WERI-Rb-1 (cell line): ENCODE measurements around the gene NEK6.

Experiments used
- DNase-seq: peaks from one replicate; pipeline ENCODE4 v3.0.0-alpha.2; 2020
- H3K27ac ChIP-seq: fragments of 250-450 bp; sonication (Bioruptor Pico); 2 replicates; pipeline ENCODE4 v1.5.1; 2020; ENCODE audit warnings: mild to moderate bottlenecking, moderate library complexity
- H3K27me3 ChIP-seq: fragments of 250-450 bp; sonication (Bioruptor Pico); 2 replicates; pipeline ENCODE4 v1.5.1; 2021; ENCODE audit warnings: mild to moderate bottlenecking, low read depth, moderate library complexity; ENCODE audit not compliant: insufficient read depth, severe bottlenecking
- H3K36me3 ChIP-seq: fragments of 250-450 bp; sonication (Bioruptor Pico); 2 replicates; pipeline ENCODE4 v1.5.1; 2020; ENCODE audit warnings: mild to moderate bottlenecking, moderate library complexity
- H3K4me3 ChIP-seq: 2 replicates; pipeline ENCODE4 v1.5.1; 2011; ENCODE audit warnings: low read depth, mild to moderate bottlenecking, control low read depth, low read length
- H3K9me3 ChIP-seq: fragments of 250-450 bp; sonication (Bioruptor Pico); 2 replicates; pipeline ENCODE4 v1.5.1; 2021; ENCODE audit warnings: mild to moderate bottlenecking, moderate library complexity; ENCODE audit not compliant: severe bottlenecking
- TF ChIP-seq, protein P1 (sequence below): IDR thresholded peaks from 2 replicates; pipeline ENCODE4 v1.5.1; 2011; ENCODE audit warnings: low read depth, mild to moderate bottlenecking, control low read depth, inconsistent platforms, low read length

NEK6 gene

DNA sequence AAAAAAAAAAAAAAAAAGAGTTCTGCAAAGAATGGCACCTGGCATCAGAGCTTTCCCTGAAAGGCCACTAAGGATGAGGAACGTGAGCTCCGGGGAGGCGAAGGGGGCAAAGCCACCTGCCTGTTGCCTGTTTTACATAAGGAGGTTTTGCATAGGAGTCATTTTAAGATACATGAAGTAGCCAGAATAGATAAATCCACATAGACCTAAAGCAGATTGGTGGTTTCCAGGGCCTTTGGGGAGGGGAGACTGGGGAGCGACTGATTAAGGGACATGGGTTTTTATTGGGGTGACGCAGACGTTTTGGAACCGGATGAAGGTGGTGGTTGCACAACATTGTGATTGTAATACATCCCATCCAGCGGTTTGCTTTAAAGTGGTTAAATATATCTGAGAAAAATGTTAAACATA, 7.1 kb downstream of the NEK6 start:
- H3K27me3 ChIP-seq, result no peaks in the 10 kb centered on the region
- H3K27ac ChIP-seq, result no peak overlapping the region
- TF ChIP-seq, protein P1, sequence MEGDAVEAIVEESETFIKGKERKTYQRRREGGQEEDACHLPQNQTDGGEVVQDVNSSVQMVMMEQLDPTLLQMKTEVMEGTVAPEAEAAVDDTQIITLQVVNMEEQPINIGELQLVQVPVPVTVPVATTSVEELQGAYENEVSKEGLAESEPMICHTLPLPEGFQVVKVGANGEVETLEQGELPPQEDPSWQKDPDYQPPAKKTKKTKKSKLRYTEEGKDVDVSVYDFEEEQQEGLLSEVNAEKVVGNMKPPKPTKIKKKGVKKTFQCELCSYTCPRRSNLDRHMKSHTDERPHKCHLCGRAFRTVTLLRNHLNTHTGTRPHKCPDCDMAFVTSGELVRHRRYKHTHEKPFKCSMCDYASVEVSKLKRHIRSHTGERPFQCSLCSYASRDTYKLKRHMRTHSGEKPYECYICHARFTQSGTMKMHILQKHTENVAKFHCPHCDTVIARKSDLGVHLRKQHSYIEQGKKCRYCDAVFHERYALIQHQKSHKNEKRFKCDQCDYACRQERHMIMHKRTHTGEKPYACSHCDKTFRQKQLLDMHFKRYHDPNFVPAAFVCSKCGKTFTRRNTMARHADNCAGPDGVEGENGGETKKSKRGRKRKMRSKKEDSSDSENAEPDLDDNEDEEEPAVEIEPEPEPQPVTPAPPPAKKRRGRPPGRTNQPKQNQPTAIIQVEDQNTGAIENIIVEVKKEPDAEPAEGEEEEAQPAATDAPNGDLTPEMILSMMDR, result no peak
- no peak overlapping the region for H3K4me3 ChIP-seq
- H3K9me3 ChIP-seq, result no peaks in the 10 kb centered on the region
- no peaks in the 10 kb centered on the region for H3K36me3 ChIP-seq
- no peak for DNase-seq

DNA sequence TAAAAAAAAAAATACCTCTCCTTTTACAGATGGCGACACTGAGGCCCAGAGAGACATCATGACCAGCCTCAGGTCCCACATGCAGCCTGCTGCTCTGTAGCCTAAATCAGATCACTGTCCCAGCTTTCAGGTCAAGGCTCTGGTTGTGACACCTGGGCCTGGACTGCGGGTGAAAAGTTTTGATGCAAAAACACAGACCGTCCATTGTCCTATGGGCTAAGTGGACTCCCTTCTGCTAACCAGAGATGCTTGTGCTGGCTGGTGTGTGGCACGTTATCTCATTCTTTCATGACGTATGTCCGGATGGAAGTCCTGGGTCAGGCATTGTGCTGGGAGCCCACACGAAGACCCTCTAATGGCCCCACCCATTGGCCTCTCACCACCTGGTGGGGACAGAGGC, 7.8 kb downstream of the NEK6 start:
- TF ChIP-seq, protein P1, result no peak
- H3K4me3 ChIP-seq, result no peak overlapping the region
- no peaks in the 10 kb centered on the region for H3K27me3 ChIP-seq
- DNase-seq, result no peak
- no peak overlapping the region for H3K27ac ChIP-seq
- no peaks in the 10 kb centered on the region for H3K36me3 ChIP-seq
- no peaks in the 10 kb centered on the region for H3K9me3 ChIP-seq

DNA sequence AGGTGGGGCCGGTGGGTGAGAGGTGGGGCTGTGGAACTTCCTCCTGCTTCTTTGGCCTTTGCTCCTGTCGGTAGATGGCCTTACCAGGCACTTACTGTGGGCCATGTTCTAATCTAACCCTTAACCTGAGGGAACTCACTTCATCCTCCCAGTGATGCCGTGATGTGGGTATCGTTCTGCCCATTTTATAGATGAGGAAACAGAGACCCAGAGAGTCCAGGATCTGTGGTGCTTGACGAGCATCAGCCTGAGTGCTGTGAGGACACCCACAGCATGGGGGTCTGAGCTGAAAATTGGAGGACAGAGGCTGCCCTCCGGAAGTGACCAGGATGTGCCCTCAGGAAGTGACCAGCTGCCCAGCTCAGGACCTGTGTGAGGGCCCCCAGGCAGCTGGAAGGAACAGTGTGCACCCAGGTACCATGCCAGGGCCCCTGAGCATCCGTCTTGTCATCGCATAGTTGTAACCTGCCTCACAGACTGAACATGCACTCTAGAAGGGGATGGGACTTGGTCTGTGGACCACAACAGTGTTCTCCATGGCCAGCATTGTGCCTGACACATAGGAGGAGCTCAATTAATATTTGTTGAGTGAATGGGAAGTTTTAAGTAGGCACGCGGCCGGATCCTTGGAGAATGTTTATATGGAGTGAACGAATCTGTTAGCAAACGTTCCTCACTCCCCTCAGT, 8.5 kb downstream of the NEK6 start:
- Histone ChIP-seq H3K4me3 (no peak overlapping the region), H3K36me3 (no peaks in the 10 kb centered on the region), H3K27me3 (no peaks in the 10 kb centered on the region), H3K27ac (no peak overlapping the region), H3K9me3 (no peaks in the 10 kb centered on the region)
- DNase-seq, result no peak
- TF ChIP-seq, protein P1, result no peak

DNA sequence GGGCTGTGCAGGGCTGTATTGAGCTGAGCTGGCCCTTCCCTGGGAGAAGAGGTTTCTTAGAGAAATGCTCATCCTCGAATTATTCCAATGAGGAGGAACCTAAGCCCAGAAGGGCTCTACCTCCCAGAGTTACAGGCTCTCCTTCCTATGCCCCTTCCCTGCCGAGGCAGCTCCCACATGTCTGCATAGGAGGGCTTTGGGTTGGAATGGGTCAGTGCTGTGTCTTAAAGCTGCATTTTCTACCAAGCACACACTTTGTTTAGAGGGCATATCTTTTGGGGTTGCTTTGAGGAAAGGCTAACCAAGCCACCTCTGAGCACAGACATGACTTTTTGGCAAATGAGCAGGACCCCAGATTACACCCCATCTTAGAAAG, 9.1 kb downstream of the NEK6 start:
- no peaks in the 10 kb centered on the region for H3K9me3 ChIP-seq
- H3K27ac ChIP-seq, result no peak overlapping the region
- H3K36me3 ChIP-seq, result no peaks in the 10 kb centered on the region
- no peak overlapping the region for H3K4me3 ChIP-seq
- no peak for DNase-seq
- no peaks in the 10 kb centered on the region for H3K27me3 ChIP-seq
- TF ChIP-seq, protein P1, result no peak

DNA sequence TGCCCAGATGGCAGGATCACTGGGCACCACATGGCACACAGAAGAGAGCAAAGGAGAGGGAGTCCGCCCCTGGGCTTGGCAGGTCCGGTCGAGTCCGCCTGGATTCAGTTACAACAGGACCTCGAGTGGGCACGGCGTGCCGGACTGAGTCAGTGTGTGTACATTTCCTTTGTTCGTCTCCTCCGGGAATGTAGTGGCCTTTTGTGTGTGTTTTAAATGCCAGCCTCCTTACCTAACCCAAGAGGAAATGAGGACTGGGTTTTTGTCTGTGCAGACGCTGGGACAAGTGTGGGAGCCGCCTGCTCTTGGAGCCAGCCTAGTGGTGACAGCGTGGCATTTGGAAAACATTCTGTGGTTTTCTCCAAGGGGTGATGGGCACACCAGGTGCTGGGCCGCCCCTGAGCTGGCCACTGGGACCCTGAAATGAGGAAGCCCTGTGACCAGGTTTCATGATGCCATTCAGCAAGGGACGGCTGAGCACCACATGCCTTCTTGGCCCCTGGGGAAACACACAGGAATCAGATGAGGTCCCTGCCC, 9.6 kb downstream of the NEK6 start:
- no peaks in the 10 kb centered on the region for H3K36me3 ChIP-seq
- no peaks in the 10 kb centered on the region for H3K9me3 ChIP-seq
- no peaks in the 10 kb centered on the region for H3K27me3 ChIP-seq
- no peak for DNase-seq
- TF ChIP-seq, protein P1, result no peak
- H3K4me3 ChIP-seq, result no peak overlapping the region
- no peak overlapping the region for H3K27ac ChIP-seq

DNA sequence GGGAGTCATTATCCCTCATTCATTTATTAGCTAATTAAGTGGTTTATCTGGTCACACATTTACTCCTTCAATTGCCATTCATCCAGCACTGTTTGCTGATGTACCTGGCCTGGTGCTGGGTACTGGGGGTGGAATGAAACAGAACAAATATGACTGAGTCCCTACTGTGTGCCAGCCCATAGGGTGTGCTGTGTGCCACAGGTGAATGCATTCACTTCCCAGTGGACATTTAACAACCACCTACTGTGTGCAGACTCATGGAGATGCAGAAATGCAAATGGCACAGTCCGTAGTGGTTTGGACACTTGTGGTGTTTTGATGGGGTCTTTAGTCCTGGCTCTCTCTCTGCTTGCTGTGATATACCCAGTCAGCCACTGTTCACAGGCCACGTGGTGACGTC, 10.5 kb downstream of the NEK6 start:
- Histone ChIP-seq H3K27me3 (no peaks in the 10 kb centered on the region), H3K9me3 (no peaks in the 10 kb centered on the region), H3K4me3 (no peak overlapping the region), H3K36me3 (no peaks in the 10 kb centered on the region), H3K27ac (no peak overlapping the region)
- TF ChIP-seq, protein P1, result no peak
- no peak for DNase-seq
